ENCODE measurements around the gene SLCO4A1. TPM values are rescaled to one million over a fixed set of nuclear protein-coding genes. Genes with fewer than 3 reads are reported as not detected.

SLCO4A1 gene
- total and polyA plus RNA-seq, 9 of the 15 experiments (the other 6 are each of a cell fraction or from before 2014, with no cell fraction given) = 1.6 to 21.9 (median 12.8) TPM

DNA sequence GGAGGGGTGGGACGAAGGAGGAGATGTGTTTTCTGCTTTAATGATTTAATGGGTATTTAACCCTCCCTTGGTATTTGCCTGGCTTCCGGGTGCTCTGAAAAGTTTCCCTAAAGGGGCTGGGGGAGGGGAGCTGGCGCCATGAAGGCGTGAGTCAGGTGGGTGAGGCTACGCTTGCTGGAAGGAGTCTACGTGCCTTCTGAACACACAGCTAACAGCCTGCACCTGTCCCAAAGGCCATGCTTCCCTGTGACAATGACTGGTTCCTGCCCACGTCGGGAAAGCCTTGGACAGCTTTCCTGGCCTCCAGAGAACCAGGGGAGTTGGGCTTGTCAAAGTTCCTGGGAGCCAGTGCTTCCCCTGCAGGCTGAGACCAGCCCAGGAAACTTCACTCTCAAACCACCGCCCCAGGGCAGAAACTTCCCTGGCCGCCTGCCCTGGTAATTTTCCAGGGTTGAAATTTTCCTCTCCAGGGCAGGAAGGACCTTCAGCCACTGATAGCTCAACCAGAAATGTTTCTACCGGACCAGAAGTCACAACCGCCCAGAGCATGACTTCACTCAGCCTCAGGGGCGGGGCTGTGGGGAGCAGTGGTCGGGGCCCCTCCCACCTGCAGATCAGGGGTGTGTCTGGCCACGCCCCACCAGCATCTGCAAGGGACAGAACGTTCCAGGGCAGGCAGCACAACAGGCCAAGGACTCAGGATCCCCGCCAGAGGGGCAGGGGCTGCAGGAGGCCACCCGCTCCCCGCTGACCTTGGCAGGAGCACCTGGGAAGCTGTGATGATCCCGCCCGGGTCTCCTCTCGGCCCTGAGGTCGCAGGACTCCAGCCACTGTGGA, 18.6 kb upstream of the SLCO4A1 start:
- POLR2A ChIA-PET = interaction anchor here (0.6 to 1.6 kb wide), 10 partner anchors 9 to 474 kb away, joined by 3 to 8 read pairs (median 3); partner anchors contain the start of gene SLCO4A1
- intact Hi-C loops (cut with micrococcal nuclease) (loop anchor here (1.0 to 5.0 kb wide), 2 partner anchors 19 to 184 kb away; partner anchors contain the start of gene SLCO4A1), in situ Hi-C loops (cut with MboI) (no loop called here)
- Histone ChIP-seq H3K9me3 (replicated peaks; ENCODE audit: control insufficient read depth, insufficient read depth, low read depth, low read length) (no peaks in the 10 kb centered on the region), H3K36me3 (ENCODE audit: control insufficient read depth, insufficient read depth, low read length) (no peaks in the 10 kb centered on the region), H3K9ac (ENCODE audit: insufficient read depth in 1 of 2, low read depth in 2 of 2, low read length in 2 of 2) (peak overlapping the region; percentile 71 to 77), H3K79me2 (ENCODE audit: control insufficient read depth, insufficient read depth, low read length) (no peaks in the 10 kb centered on the region), H3K27me3 (ENCODE audit: control insufficient read depth in 2 of 2, insufficient read depth in 2 of 2, low read length in 2 of 2) (peaks cover 0 to 18% of the 10 kb centered on the region in 2 experiments; a peak in 2 of 5 replicates), H2AFZ (ENCODE audit: low read depth, low read length) (peak overlapping the region; percentile 90), H3K4me2 (ENCODE audit: insufficient read depth, low read length) (peak overlapping the region; percentile 86), H4K20me1 (replicated peaks; ENCODE audit: control insufficient read depth, insufficient read depth, low read length) (no peaks in the 10 kb centered on the region), H3K27ac (ENCODE audit: extremely low read depth, low read depth, low read length) (peak overlapping the region; percentile 95), H3K4me3 (peak overlapping the region; percentile 6; the same call in 1 of the 2 replicates), H3K9me1 (ENCODE audit: control insufficient read depth, insufficient read depth, low read length) (no peaks in the 10 kb centered on the region), H3K4me1 (replicated peaks in 1 of 2; ENCODE audit: control insufficient read depth in 2 of 2, insufficient read depth in 2 of 2, low read length in 2 of 2) (peaks cover 13 to 60% of the 10 kb centered on the region in 2 experiments)
- CTCF ChIA-PET (ENCODE audit: low intra/inter-chr PET ratio) = no interaction called here
- FAIRE-seq = no peak
- WGBS (ENCODE audit: insufficient coverage, low coverage, missing lambda C conversion rate) = 9% methylated on average over 22 of the region's 23 CpGs
- peak; percentile 99 for ATAC-seq
- TSS peak; percentile 100 for BruUV-seq (replicated peaks)
- peak; percentile 95 to 99 (median 99) for DNase-seq (ENCODE audit: extremely low read depth in 1 of 4, low spot score in 3 of 4)
- TF ChIP-seq GTF2E2 (tag; IDR thresholded peaks at IDR 0.05) = peak; percentile 37; the same call in 1 of the 2 replicates
- TF ChIP-seq NR2C2 (CRISPR knock-in tag; IDR thresholded peaks at IDR 0.05) = no peak
- TF ChIP-seq NR2C2 (tag; IDR thresholded peaks at IDR 0.05) = peak; percentile 24; the same call in 1 of the 2 replicates
- TF ChIP-seq, protein P1, sequence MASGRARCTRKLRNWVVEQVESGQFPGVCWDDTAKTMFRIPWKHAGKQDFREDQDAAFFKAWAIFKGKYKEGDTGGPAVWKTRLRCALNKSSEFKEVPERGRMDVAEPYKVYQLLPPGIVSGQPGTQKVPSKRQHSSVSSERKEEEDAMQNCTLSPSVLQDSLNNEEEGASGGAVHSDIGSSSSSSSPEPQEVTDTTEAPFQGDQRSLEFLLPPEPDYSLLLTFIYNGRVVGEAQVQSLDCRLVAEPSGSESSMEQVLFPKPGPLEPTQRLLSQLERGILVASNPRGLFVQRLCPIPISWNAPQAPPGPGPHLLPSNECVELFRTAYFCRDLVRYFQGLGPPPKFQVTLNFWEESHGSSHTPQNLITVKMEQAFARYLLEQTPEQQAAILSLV (tag; IDR thresholded peaks at IDR 0.05) = peak; percentile 33; the same call in 1 of the 2 replicates
- peak; percentile 6; the same call in 1 of the 2 replicates for TF ChIP-seq MBD2 (IDR thresholded peaks at IDR 0.05; ENCODE audit: borderline replicate concordance, low read depth)
- TF ChIP-seq, protein P2, sequence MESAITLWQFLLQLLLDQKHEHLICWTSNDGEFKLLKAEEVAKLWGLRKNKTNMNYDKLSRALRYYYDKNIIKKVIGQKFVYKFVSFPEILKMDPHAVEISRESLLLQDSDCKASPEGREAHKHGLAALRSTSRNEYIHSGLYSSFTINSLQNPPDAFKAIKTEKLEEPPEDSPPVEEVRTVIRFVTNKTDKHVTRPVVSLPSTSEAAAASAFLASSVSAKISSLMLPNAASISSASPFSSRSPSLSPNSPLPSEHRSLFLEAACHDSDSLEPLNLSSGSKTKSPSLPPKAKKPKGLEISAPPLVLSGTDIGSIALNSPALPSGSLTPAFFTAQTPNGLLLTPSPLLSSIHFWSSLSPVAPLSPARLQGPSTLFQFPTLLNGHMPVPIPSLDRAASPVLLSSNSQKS (CRISPR knock-in tag; IDR thresholded peaks at IDR 0.05) = no peak
- 0 out of 2 replicates have a peak, but pooled peaks have one; percentile 9 for TF ChIP-seq ZBED1 (IDR thresholded peaks at IDR 0.05)
- TF ChIP-seq, protein P3, sequence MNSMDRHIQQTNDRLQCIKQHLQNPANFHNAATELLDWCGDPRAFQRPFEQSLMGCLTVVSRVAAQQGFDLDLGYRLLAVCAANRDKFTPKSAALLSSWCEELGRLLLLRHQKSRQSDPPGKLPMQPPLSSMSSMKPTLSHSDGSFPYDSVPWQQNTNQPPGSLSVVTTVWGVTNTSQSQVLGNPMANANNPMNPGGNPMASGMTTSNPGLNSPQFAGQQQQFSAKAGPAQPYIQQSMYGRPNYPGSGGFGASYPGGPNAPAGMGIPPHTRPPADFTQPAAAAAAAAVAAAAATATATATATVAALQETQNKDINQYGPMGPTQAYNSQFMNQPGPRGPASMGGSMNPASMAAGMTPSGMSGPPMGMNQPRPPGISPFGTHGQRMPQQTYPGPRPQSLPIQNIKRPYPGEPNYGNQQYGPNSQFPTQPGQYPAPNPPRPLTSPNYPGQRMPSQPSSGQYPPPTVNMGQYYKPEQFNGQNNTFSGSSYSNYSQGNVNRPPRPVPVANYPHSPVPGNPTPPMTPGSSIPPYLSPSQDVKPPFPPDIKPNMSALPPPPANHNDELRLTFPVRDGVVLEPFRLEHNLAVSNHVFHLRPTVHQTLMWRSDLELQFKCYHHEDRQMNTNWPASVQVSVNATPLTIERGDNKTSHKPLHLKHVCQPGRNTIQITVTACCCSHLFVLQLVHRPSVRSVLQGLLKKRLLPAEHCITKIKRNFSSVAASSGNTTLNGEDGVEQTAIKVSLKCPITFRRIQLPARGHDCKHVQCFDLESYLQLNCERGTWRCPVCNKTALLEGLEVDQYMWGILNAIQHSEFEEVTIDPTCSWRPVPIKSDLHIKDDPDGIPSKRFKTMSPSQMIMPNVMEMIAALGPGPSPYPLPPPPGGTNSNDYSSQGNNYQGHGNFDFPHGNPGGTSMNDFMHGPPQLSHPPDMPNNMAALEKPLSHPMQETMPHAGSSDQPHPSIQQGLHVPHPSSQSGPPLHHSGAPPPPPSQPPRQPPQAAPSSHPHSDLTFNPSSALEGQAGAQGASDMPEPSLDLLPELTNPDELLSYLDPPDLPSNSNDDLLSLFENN (IDR thresholded peaks at IDR 0.05; ENCODE audit: low read depth in 2 of 2, low read length in 2 of 2) = no peak
- no peak for TF ChIP-seq KLF10 (CRISPR knock-in tag; IDR thresholded peaks at IDR 0.05)
- peak; percentile 63; the same call in 1 of the 2 replicates for TF ChIP-seq PHF8 (IDR thresholded peaks at IDR 0.05; ENCODE audit: borderline replicate concordance, low read length)
- TF ChIP-seq FOXA3 (CRISPR knock-in tag; conservative IDR thresholded peaks at IDR 0.05 in 1 of 2, IDR thresholded peaks at IDR 0.05 in 1 of 2) = peak in 1 of 2 experiments; percentile 71; a peak in 2 of 4 replicates
- peak; percentile 49; the same call in 1 of the 2 replicates for TF ChIP-seq ELF1 (tag; IDR thresholded peaks at IDR 0.05)
- TF ChIP-seq TAF7 (tag; IDR thresholded peaks at IDR 0.05) = 0 out of 2 replicates have a peak, but pooled peaks have one; percentile 18
- no peak for TF ChIP-seq PPARD (CRISPR knock-in tag; IDR thresholded peaks at IDR 0.05)
- peak; percentile 74 for TF ChIP-seq SMAD4 (CRISPR knock-in tag; conservative IDR thresholded peaks at IDR 0.05)

Data from K562 (cell line).